Measurements from ENCODE around the gene GMEB2. TPM values are rescaled to one million over a fixed set of nuclear protein-coding genes. Genes with fewer than 3 reads are reported as not detected.
A peak's percentile ranks its signal among the peaks of the same experiment; 100 is the strongest.

Gene GMEB2
- total RNA-seq, 1 experiment from 2014 or later = 14.3 TPM

GRCh38 chr20:63643946-63644345, 17.0 kb upstream of the GMEB2 start:
- peak overlapping the region in 1 of 2 experiments; percentile 15; a peak in 2 of 5 replicates for H3K4me3 Mint-ChIP-seq
- no peak overlapping the region for H3K4ac ChIP-seq (ENCODE audit: low read depth, low read length)
- no peak overlapping the region for H3K14ac ChIP-seq (ENCODE audit: insufficient read depth, low read length)
- WGBS (ENCODE audit: extremely low coverage, insufficient read length, low lambda C conversion rate) = no CpG with 5 or more reads among the region's 15 CpGs
- H4K20me1 ChIP-seq (ENCODE audit: control insufficient read depth, insufficient read depth, insufficient read length) = no peaks in the 10 kb centered on the region
- no peak overlapping the region for H4K8ac ChIP-seq (replicated peaks; ENCODE audit: insufficient read length, low read depth, low read length)
- peaks cover 4 to 10% of the 10 kb centered on the region in 2 experiments for H3K4me1 Mint-ChIP-seq
- DNase-seq = no peak
- H3K18ac ChIP-seq (ENCODE audit: insufficient read length, low read depth, low read length) = no peak overlapping the region
- H2BK15ac ChIP-seq (ENCODE audit: low read depth, low read length) = no peak overlapping the region
- H3K79me2 ChIP-seq (ENCODE audit: insufficient read depth, low read length) = no peaks in the 10 kb centered on the region
- no peak overlapping the region for H2AFZ ChIP-seq (ENCODE audit: low read length)
- no peaks in the 10 kb centered on the region; a peak in 1 of 5 replicates for H3K9me3 Mint-ChIP-seq
- H3T11ph ChIP-seq (ENCODE audit: low read length) = no peak overlapping the region
- H2BK5ac ChIP-seq (ENCODE audit: insufficient read length, low read length) = no peak overlapping the region
- H3K36me3 Mint-ChIP-seq (ENCODE audit: insufficient read depth in 1 of 3, low read depth in 3 of 3) = peaks cover 0 to 3% (median 2%) of the 10 kb centered on the region in 3 experiments; a peak in 4 of 7 replicates
- no peak overlapping the region for H3K9ac ChIP-seq (ENCODE audit: extremely low read depth, insufficient read length, low read length)
- no peaks in the 10 kb centered on the region for H3K4me1 ChIP-seq (ENCODE audit: insufficient read depth, low read length)
- no peak overlapping the region for H3K56ac ChIP-seq (ENCODE audit: insufficient read length, low read depth, low read length)
- H3K23me2 ChIP-seq (ENCODE audit: insufficient read length, low read depth, low read length, poor library complexity, severe bottlenecking) = peaks cover 7% of the 10 kb centered on the region
- no peaks in the 10 kb centered on the region for H3K79me1 ChIP-seq (ENCODE audit: insufficient read depth, low read depth, low read length, poor library complexity, severe bottlenecking)
- no peak overlapping the region for H3K27ac Mint-ChIP-seq
- no peak overlapping the region for H2BK20ac ChIP-seq (ENCODE audit: low read depth, low read length, poor library complexity, severe bottlenecking)
- H3K27me3 Mint-ChIP-seq (ENCODE audit: low read depth) = 0 out of 2 replicates have a peak, but pooled peaks cover 1% of the 10 kb centered on the region
- no peak overlapping the region for H4K91ac ChIP-seq (ENCODE audit: insufficient read length, low read depth, low read length)
- TF ChIP-seq CTCF (conservative IDR thresholded peaks at IDR 0.05) = no peak
- H3K23ac ChIP-seq (ENCODE audit: insufficient read length, low read depth, low read length) = no peak overlapping the region
- no peak overlapping the region for H2BK12ac ChIP-seq (ENCODE audit: insufficient read length, low read depth, low read length)
- H2AK5ac ChIP-seq (ENCODE audit: insufficient read length, low read length) = no peak overlapping the region
- H2BK120ac ChIP-seq (ENCODE audit: low read depth, low read length, poor library complexity, severe bottlenecking) = no peak overlapping the region
- H3K9me3 ChIP-seq (ENCODE audit: control insufficient read depth, low read depth, low read length) = no peaks in the 10 kb centered on the region
- no peaks in the 10 kb centered on the region for H3K27me3 ChIP-seq (ENCODE audit: insufficient read depth, low read length)
- no peak overlapping the region for H4K5ac ChIP-seq (ENCODE audit: insufficient read length, low read depth, low read length)
- H3K4me2 ChIP-seq (ENCODE audit: insufficient read depth, insufficient read length, low read length) = no peak overlapping the region
- H3K27ac ChIP-seq (ENCODE audit: insufficient read length, low read depth, low read length) = no peak overlapping the region
